SK-N-SH (cell line): ENCODE data around the gene IL11. TPM values are rescaled to one million over a fixed set of nuclear protein-coding genes. Genes with fewer than 3 reads are reported as not detected.

ENCODE experiments used
- CTCF ChIA-PET: fragments of 300-600, 350-600 bp; formaldehyde crosslinking; extraction: SDS; loops from one replicate; lab custom pipeline; 2021; lab: Yijun Ruan, JAX
- POLR2A ChIA-PET: fragments of 350-600 bp; sonication (Branson Sonifier 250); formaldehyde crosslinking; extraction: SDS; loops from one replicate; lab custom pipeline; 2020; ENCODE audit warnings: antibody characterized with exemption, inconsistent platforms; lab: Yijun Ruan, JAX
- DNase-seq: peaks from one replicate; pipeline ENCODE4 v3.0.0; 2012
- H2AFZ ChIP-seq: fragments of 200-600 bp; sonication (generic); 2 replicates; pipeline ENCODE4 v1.8.1; 2016; ENCODE audit warnings: antibody characterized with exemption, mild to moderate bottlenecking, low read depth
- H3F3A ChIP-seq: fragments of 200-600 bp; sonication (generic); replicated peaks from 2 replicates; pipeline ENCODE3; 2016; ENCODE audit warnings: antibody characterized with exemption, mild to moderate bottlenecking; ENCODE audit not compliant: insufficient read depth
- H3K27ac ChIP-seq, 2 experiments: fragments of 200-500 bp in 1 of 2; fragments of 200-600 bp in 1 of 2; sonication (Bioruptor generic) in 1 of 2; sonication (generic), shearing (Covaris generic) in 1 of 2; 2 replicates each; pipeline versions ENCODE4 v1.5.1 to v1.6.1; 2014 to 2016; ENCODE audit warnings: low read depth in 2 of 2, inconsistent platforms in 1 of 2, low read length in 1 of 2, mild to moderate bottlenecking in 1 of 2, mixed read lengths in 1 of 2
- H3K27me3 ChIP-seq: fragments of 200-600 bp; sonication (generic), shearing (Covaris generic); 2 replicates; pipeline ENCODE4 v1.6.1; 2016; ENCODE audit warnings: mixed run types; ENCODE audit not compliant: insufficient read depth
- H3K36me3 ChIP-seq, 2 experiments: fragments of 200-500 bp in 1 of 2; fragments of 200-600 bp in 1 of 2; sonication (Bioruptor generic) in 1 of 2; sonication (generic) in 1 of 2; replicated peaks in 1 of 2; 2 replicates each; pipeline versions ENCODE3 to v1.5.1; 2014 to 2016; ENCODE audit warnings: low read length in 1 of 2, mild to moderate bottlenecking in 1 of 2; ENCODE audit not compliant: insufficient read depth in 2 of 2, control insufficient read depth in 1 of 2
- H3K4me1 ChIP-seq, 2 experiments: fragments of 200-500 bp in 1 of 2; fragments of 200-600 bp in 1 of 2; sonication (Bioruptor generic) in 1 of 2; sonication (generic), shearing (Covaris generic) in 1 of 2; 2 replicates each; pipeline versions ENCODE4 v1.5.1 to v1.6.1; 2014 to 2016; ENCODE audit warnings: low read depth in 1 of 2, low read length in 1 of 2, mixed run types in 1 of 2; ENCODE audit not compliant: insufficient read depth in 2 of 2, control insufficient read depth in 1 of 2
- H3K4me2 ChIP-seq: fragments of 200-600 bp; sonication (generic), shearing (Covaris generic); 2 replicates; pipeline ENCODE4 v1.6.1; 2017; ENCODE audit warnings: mixed run types
- H3K4me3 ChIP-seq, 2 experiments: fragments of 200-500 bp in 1 of 2; fragments of 200-600 bp in 1 of 2; sonication (Bioruptor generic) in 1 of 2; sonication (generic), shearing (Covaris generic) in 1 of 2; 2 replicates each; pipeline versions ENCODE4 v1.5.1 to v1.8.1; 2014 to 2016; ENCODE audit warnings: low read depth in 2 of 2, inconsistent platforms in 1 of 2, low read length in 1 of 2, mild to moderate bottlenecking in 1 of 2, mixed read lengths in 1 of 2, moderate library complexity in 1 of 2
- H3K79me2 ChIP-seq: fragments of 200-600 bp; sonication (generic); 2 replicates; pipeline ENCODE4 v1.8.1; 2017; ENCODE audit warnings: mild to moderate bottlenecking; ENCODE audit not compliant: insufficient read depth
- H3K9ac ChIP-seq: fragments of 200-600 bp; sonication (generic); 2 replicates; pipeline ENCODE4 v1.6.1; 2017; ENCODE audit warnings: mixed run types
- H3K9me2 ChIP-seq: fragments of 200-600 bp; sonication (generic); 2 replicates; pipeline ENCODE4 v1.6.1; 2017; ENCODE audit warnings: mixed run types
- H3K9me3 ChIP-seq: fragments of 200-600 bp; sonication (generic); 2 replicates; pipeline ENCODE4 v1.6.1; 2017; ENCODE audit warnings: mixed run types, mild to moderate bottlenecking, moderate library complexity
- H4K20me1 ChIP-seq: fragments of 200-600 bp; sonication (generic); 2 replicates; pipeline ENCODE4 v1.6.1; 2017; ENCODE audit warnings: mild to moderate bottlenecking, mixed run types; ENCODE audit not compliant: insufficient read depth
- CHD2 ChIP-seq: fragments of 150-350 bp; IDR thresholded peaks from 2 replicates; pipeline ENCODE4 v1.6.1; 2018; ENCODE audit warnings: low read length; ENCODE audit not compliant: partially characterized antibody
- POLR2AphosphoS5 ChIP-seq: IDR thresholded peaks from 2 replicates; pipeline ENCODE4 v1.6.1; 2012; ENCODE audit warnings: low read depth, low read length
- TAF1 ChIP-seq: IDR thresholded peaks from 2 replicates; pipeline ENCODE4 v1.6.1; 2012; ENCODE audit warnings: low read depth, mild to moderate bottlenecking, low read length, moderate library complexity, borderline replicate concordance
- TEAD4 ChIP-seq: IDR thresholded peaks from 2 replicates; pipeline ENCODE4 v1.4.0; 2012; ENCODE audit warnings: mild to moderate bottlenecking, borderline replicate concordance; ENCODE audit not compliant: insufficient read depth
- WGBS: methylation state at CpG from one replicate; pipeline ENCODE4 v1.1.6; 2017; ENCODE audit warnings: low lambda C conversion rate; 5-methylcytosine and 5-hydroxymethylcytosine counted together
- polyA plus RNA-seq, 3 experiments: library from polyadenylated mRNA; depleted of rRNA; stranded (reverse); fragments of >200 nt; gene quantifications; 2 replicates each; pipeline ENCODE4 v1.2.3, GENCODE V29; 2012
- TF ChIP-seq, protein P1 (sequence below): fragments of 200-600 bp; sonication (generic); IDR thresholded peaks from 2 replicates; pipeline ENCODE4 v1.6.1; 2017; ENCODE audit warnings: antibody characterized with exemption, mild to moderate bottlenecking, moderate library complexity

The IL11 gene
- polyA plus RNA-seq, 1 of the 3 experiments (the other 2 are of a cell fraction), result 13.2 TPM

DNA sequence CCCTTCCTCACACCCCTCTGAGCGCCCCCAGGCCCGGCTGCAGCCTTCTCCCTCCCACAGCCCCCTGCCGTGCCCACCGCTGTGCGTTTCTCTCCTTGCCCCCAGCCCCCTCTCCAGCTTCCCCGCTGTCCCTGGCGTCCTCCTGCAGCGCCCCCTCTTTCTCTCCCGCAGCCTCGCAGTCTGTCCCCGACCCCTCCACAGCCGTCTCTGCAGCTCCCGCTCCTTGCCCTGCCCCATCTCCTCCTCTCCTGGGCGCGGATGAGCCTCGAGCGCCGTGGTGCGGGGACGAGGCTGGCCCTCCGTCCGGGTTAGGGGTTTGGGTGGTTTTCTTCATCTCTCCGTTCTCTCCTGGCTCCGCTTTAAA lies 29.5 kb downstream of the IL11 start:
- Histone ChIP-seq H3K9me2 (no peaks in the 10 kb centered on the region), H3K4me3 (peak overlapping the region; percentile 73 to 75), H3K27ac (peak overlapping the region; percentile 56 to 87; a peak in 2 of 4 replicates), H3K36me3 (peaks cover 0 to 4% of the 10 kb centered on the region in 2 experiments), H3K9me3 (no peaks in the 10 kb centered on the region), H3K4me2 (peak overlapping the region; percentile 100), H2AFZ (no peak overlapping the region), H4K20me1 (no peaks in the 10 kb centered on the region), H3K27me3 (no peaks in the 10 kb centered on the region), H3K4me1 (peaks cover 0 to 44% of the 10 kb centered on the region in 2 experiments; a peak in 2 of 4 replicates), H3K79me2 (peaks cover 9% of the 10 kb centered on the region; the same call in 1 of the 2 replicates), H3K9ac (peak overlapping the region; percentile 85), H3F3A (no peaks in the 10 kb centered on the region)
- no peak for TF ChIP-seq TEAD4
- TF ChIP-seq, protein P1, sequence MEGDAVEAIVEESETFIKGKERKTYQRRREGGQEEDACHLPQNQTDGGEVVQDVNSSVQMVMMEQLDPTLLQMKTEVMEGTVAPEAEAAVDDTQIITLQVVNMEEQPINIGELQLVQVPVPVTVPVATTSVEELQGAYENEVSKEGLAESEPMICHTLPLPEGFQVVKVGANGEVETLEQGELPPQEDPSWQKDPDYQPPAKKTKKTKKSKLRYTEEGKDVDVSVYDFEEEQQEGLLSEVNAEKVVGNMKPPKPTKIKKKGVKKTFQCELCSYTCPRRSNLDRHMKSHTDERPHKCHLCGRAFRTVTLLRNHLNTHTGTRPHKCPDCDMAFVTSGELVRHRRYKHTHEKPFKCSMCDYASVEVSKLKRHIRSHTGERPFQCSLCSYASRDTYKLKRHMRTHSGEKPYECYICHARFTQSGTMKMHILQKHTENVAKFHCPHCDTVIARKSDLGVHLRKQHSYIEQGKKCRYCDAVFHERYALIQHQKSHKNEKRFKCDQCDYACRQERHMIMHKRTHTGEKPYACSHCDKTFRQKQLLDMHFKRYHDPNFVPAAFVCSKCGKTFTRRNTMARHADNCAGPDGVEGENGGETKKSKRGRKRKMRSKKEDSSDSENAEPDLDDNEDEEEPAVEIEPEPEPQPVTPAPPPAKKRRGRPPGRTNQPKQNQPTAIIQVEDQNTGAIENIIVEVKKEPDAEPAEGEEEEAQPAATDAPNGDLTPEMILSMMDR, result peak; percentile 48
- TF ChIP-seq CHD2, result peak; percentile 17
- ChIA-PET POLR2A (interaction anchor here (0.6 kb wide), 1 partner anchor 10 kb away, joined by 3 read pairs; no protein-coding TSS in a partner anchor), CTCF (interaction anchor here (0.6 to 1.1 kb wide), 3 partner anchors 12 to 43 kb away, joined by 3 to 8 read pairs (median 3); partner anchors contain the start of gene TMEM238)
- WGBS, result 3% methylated on average over 23 of the region's 24 CpGs
- DNase-seq, result peak; percentile 72

GRCh38 chr19:55339889-55340783 lies 30.1 kb downstream of the IL11 start:
- peak; percentile 63 for DNase-seq
- H4K20me1 ChIP-seq, result no peaks in the 10 kb centered on the region
- peaks cover 0 to 4% of the 10 kb centered on the region in 2 experiments for H3K36me3 ChIP-seq
- no peaks in the 10 kb centered on the region for H3K9me2 ChIP-seq
- TF ChIP-seq POLR2AphosphoS5, result peak; percentile 67
- TF ChIP-seq TAF1, result no peak
- peak overlapping the region; percentile 100 for H3K4me2 ChIP-seq
- H3K4me3 ChIP-seq, result peak overlapping the region; percentile 73 to 75
- no peaks in the 10 kb centered on the region for H3F3A ChIP-seq
- WGBS, result 6% methylated on average over 24 of the region's 44 CpGs
- H3K79me2 ChIP-seq, result peaks cover 9% of the 10 kb centered on the region; the same call in 1 of the 2 replicates
- H3K27ac ChIP-seq, result peak overlapping the region; percentile 56 to 87; a peak in 3 of 4 replicates
- peak overlapping the region; percentile 85 for H3K9ac ChIP-seq
- no peaks in the 10 kb centered on the region for H3K27me3 ChIP-seq
- H2AFZ ChIP-seq, result no peak overlapping the region
- CTCF ChIA-PET, result interaction anchor here (0.6 to 2.4 kb wide), 7 partner anchors 12 to 60 kb away, joined by 3 to 11 read pairs (median 4); partner anchors contain the start of genes HSPBP1 and TMEM238
- H3K9me3 ChIP-seq, result no peaks in the 10 kb centered on the region
- peaks cover 0 to 37% of the 10 kb centered on the region in 2 experiments; a peak in 2 of 4 replicates for H3K4me1 ChIP-seq
- POLR2A ChIA-PET, result interaction anchor here (0.6 to 2.0 kb wide), 12 partner anchors 10 to 314 kb away, joined by 3 to 21 read pairs (median 3); partner anchors contain the start of genes PPP6R1, TMEM238 and UBE2S
